WTC11 (cell line): ENCODE results near the gene CLIC5. TPM values are rescaled to one million over a fixed set of nuclear protein-coding genes. Genes with fewer than 3 reads are reported as not detected.

Experiments
- ATAC-seq: fragments of 200-7000 bp; cut with Tn5 transposase; 2 replicates; pipeline ENCODE4 v1.10.0; 2021; ENCODE audit warnings: mild to moderate bottlenecking, moderate library complexity
- CTCF ChIA-PET: fragments of 300-600 bp; sonication (Branson Sonifier 250); formaldehyde crosslinking; loops from one replicate; lab custom pipeline; 2021; ENCODE audit warnings: antibody characterized with exemption; lab: Charles Lee
- POLR2A ChIA-PET: fragments of 350-600 bp; sonication (Branson Sonifier 250); formaldehyde crosslinking; loops from one replicate; lab custom pipeline; 2021; ENCODE audit warnings: antibody characterized with exemption; lab: Charles Lee
- DNase-seq: peaks from one replicate; pipeline ENCODE4 v3.0.0; 2021; ENCODE audit warnings: low spot score
- H3K27ac Mint-ChIP-seq: 2 replicates; pipeline ENCODE4 v1.8.0; 2021; ENCODE audit warnings: mixed read lengths
- H3K27me3 Mint-ChIP-seq: 2 replicates; pipeline ENCODE4 v1.8.0; 2021; ENCODE audit warnings: low read depth, mild to moderate bottlenecking, moderate library complexity, mixed read lengths
- H3K36me3 Mint-ChIP-seq: 2 replicates; pipeline ENCODE4 v1.8.0; 2021; ENCODE audit warnings: mixed read lengths
- H3K4me1 Mint-ChIP-seq: 2 replicates; pipeline ENCODE4 v1.8.0; 2022; ENCODE audit warnings: mixed read lengths
- H3K4me3 Mint-ChIP-seq: 2 replicates; pipeline ENCODE4 v1.8.0; 2021; ENCODE audit warnings: mild to moderate bottlenecking, moderate library complexity, mixed read lengths
- H3K9me3 Mint-ChIP-seq: 2 replicates; pipeline ENCODE4 v1.8.0; 2021; ENCODE audit warnings: mixed read lengths
- ATF2 ChIP-seq: sonication (generic); formaldehyde crosslinking; IDR thresholded peaks from 2 replicates; pipeline ENCODE4 v1.8.1; 2022; ENCODE audit warnings: low read depth, missing genetic modification reagents, borderline replicate concordance
- ATF6 ChIP-seq: sonication (generic); formaldehyde crosslinking; IDR thresholded peaks from 2 replicates; pipeline ENCODE4 v1.8.1; 2023; ENCODE audit warnings: mild to moderate bottlenecking, missing genetic modification reagents
- CREM ChIP-seq: sonication (generic); formaldehyde crosslinking; IDR thresholded peaks from 2 replicates; pipeline ENCODE4 v1.8.1; 2022; ENCODE audit warnings: mild to moderate bottlenecking, missing genetic modification reagents, moderate library complexity
- GABPB1 ChIP-seq: sonication (generic); formaldehyde crosslinking; IDR thresholded peaks from 2 replicates; pipeline ENCODE4 v1.8.1; 2023; ENCODE audit warnings: mild to moderate bottlenecking, missing genetic modification reagents
- HMGXB4 ChIP-seq: sonication (generic); formaldehyde crosslinking; IDR thresholded peaks from 2 replicates; pipeline ENCODE4 v1.8.1; 2023; ENCODE audit warnings: mild to moderate bottlenecking, moderate library complexity, missing genetic modification reagents
- JAZF1 ChIP-seq: fragments of 250-450 bp; sonication (Bioruptor Pico); IDR thresholded peaks from 2 replicates; pipeline ENCODE4 v1.9.0; 2021; ENCODE audit warnings: moderate library complexity, mild to moderate bottlenecking, inconsistent platforms
- KAT7 ChIP-seq: sonication (generic); formaldehyde crosslinking; IDR thresholded peaks from 2 replicates; pipeline ENCODE4 v1.8.1; 2023; ENCODE audit warnings: missing genetic modification reagents, mild to moderate bottlenecking, borderline replicate concordance
- PREB ChIP-seq: sonication (generic); formaldehyde crosslinking; IDR thresholded peaks from 2 replicates; pipeline ENCODE4 v1.8.1; 2022; ENCODE audit warnings: mild to moderate bottlenecking, missing genetic modification reagents, moderate library complexity, borderline replicate concordance
- PRRX2 ChIP-seq: fragments of 250-450 bp; sonication (Bioruptor Pico); IDR thresholded peaks from 2 replicates; pipeline ENCODE4 v1.8.0; 2021; ENCODE audit warnings: mild to moderate bottlenecking
- SMAD4 ChIP-seq: sonication (generic); formaldehyde crosslinking; IDR thresholded peaks from 2 replicates; pipeline ENCODE4 v1.8.0; 2022; ENCODE audit warnings: mild to moderate bottlenecking, missing genetic modification reagents
- USF1 ChIP-seq: sonication (generic); formaldehyde crosslinking; IDR thresholded peaks from 2 replicates; pipeline ENCODE4 v1.8.0; 2022; ENCODE audit warnings: mild to moderate bottlenecking, missing genetic modification reagents
- ZNF138 ChIP-seq: sonication (generic); formaldehyde crosslinking; conservative IDR thresholded peaks from 2 replicates; pipeline ENCODE4 v1.8.1; 2022; ENCODE audit warnings: mild to moderate bottlenecking, moderate library complexity, missing genetic modification reagents
- total RNA-seq: library from RNA; stranded (reverse); gene quantifications from 3 replicates; pipeline ENCODE4 v1.2.3, GENCODE V29; 2021
- TF ChIP-seq, protein P1 (sequence below): sonication (generic); formaldehyde crosslinking; conservative IDR thresholded peaks from 2 replicates; pipeline ENCODE4 v1.8.1; 2023; ENCODE audit warnings: mild to moderate bottlenecking, low read depth, missing genetic modification reagents, moderate library complexity
- TF ChIP-seq, protein P2 (sequence below): sonication (generic); formaldehyde crosslinking; IDR thresholded peaks from 2 replicates; pipeline ENCODE4 v1.8.1; 2023; ENCODE audit warnings: mild to moderate bottlenecking, missing genetic modification reagents, borderline replicate concordance
- TF ChIP-seq, protein P3 (sequence below): sonication (generic); formaldehyde crosslinking; IDR thresholded peaks from 2 replicates; pipeline ENCODE4 v1.8.0; 2022; ENCODE audit warnings: mild to moderate bottlenecking, missing genetic modification reagents

Gene CLIC5
- total RNA-seq, 1 experiment from 2014 or later, result 0.22 TPM

GRCh38 chr6:45959534-45960145 is 56.0 kb downstream of the CLIC5 start:
- H3K9me3 Mint-ChIP-seq, result 0 out of 2 replicates have a peak, but pooled peaks cover 7% of the 10 kb centered on the region
- peaks cover 14% of the 10 kb centered on the region for H3K4me1 Mint-ChIP-seq
- no peak for DNase-seq
- no peaks in the 10 kb centered on the region for H3K27me3 Mint-ChIP-seq
- POLR2A ChIA-PET, result no interaction called here
- TF ChIP-seq USF1 (no peak), ATF6 (no peak), HMGXB4 (no peak), GABPB1 (no peak), CREM (CRISPR knock-in tag) (no peak), ZNF138 (CRISPR knock-in tag) (no peak), SMAD4 (no peak), PREB (CRISPR knock-in tag) (no peak)
- TF ChIP-seq, protein P1, sequence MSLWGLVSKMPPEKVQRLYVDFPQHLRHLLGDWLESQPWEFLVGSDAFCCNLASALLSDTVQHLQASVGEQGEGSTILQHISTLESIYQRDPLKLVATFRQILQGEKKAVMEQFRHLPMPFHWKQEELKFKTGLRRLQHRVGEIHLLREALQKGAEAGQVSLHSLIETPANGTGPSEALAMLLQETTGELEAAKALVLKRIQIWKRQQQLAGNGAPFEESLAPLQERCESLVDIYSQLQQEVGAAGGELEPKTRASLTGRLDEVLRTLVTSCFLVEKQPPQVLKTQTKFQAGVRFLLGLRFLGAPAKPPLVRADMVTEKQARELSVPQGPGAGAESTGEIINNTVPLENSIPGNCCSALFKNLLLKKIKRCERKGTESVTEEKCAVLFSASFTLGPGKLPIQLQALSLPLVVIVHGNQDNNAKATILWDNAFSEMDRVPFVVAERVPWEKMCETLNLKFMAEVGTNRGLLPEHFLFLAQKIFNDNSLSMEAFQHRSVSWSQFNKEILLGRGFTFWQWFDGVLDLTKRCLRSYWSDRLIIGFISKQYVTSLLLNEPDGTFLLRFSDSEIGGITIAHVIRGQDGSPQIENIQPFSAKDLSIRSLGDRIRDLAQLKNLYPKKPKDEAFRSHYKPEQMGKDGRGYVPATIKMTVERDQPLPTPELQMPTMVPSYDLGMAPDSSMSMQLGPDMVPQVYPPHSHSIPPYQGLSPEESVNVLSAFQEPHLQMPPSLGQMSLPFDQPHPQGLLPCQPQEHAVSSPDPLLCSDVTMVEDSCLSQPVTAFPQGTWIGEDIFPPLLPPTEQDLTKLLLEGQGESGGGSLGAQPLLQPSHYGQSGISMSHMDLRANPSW (CRISPR knock-in tag), result no peak
- TF ChIP-seq, protein P2, sequence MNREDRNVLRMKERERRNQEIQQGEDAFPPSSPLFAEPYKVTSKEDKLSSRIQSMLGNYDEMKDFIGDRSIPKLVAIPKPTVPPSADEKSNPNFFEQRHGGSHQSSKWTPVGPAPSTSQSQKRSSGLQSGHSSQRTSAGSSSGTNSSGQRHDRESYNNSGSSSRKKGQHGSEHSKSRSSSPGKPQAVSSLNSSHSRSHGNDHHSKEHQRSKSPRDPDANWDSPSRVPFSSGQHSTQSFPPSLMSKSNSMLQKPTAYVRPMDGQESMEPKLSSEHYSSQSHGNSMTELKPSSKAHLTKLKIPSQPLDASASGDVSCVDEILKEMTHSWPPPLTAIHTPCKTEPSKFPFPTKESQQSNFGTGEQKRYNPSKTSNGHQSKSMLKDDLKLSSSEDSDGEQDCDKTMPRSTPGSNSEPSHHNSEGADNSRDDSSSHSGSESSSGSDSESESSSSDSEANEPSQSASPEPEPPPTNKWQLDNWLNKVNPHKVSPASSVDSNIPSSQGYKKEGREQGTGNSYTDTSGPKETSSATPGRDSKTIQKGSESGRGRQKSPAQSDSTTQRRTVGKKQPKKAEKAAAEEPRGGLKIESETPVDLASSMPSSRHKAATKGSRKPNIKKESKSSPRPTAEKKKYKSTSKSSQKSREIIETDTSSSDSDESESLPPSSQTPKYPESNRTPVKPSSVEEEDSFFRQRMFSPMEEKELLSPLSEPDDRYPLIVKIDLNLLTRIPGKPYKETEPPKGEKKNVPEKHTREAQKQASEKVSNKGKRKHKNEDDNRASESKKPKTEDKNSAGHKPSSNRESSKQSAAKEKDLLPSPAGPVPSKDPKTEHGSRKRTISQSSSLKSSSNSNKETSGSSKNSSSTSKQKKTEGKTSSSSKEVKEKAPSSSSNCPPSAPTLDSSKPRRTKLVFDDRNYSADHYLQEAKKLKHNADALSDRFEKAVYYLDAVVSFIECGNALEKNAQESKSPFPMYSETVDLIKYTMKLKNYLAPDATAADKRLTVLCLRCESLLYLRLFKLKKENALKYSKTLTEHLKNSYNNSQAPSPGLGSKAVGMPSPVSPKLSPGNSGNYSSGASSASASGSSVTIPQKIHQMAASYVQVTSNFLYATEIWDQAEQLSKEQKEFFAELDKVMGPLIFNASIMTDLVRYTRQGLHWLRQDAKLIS (CRISPR knock-in tag), result no peak
- TF ChIP-seq, all 79 proteins: peak for 0
- CTCF ChIA-PET, result interaction anchor here (0.9 kb wide), 1 partner anchor 32 kb away, joined by 4 read pairs; no protein-coding TSS in a partner anchor
- Mint-ChIP-seq H3K27ac (no peak overlapping the region), H3K36me3 (no peaks in the 10 kb centered on the region), H3K4me3 (no peak overlapping the region)
- ATAC-seq, result no peak

DNA sequence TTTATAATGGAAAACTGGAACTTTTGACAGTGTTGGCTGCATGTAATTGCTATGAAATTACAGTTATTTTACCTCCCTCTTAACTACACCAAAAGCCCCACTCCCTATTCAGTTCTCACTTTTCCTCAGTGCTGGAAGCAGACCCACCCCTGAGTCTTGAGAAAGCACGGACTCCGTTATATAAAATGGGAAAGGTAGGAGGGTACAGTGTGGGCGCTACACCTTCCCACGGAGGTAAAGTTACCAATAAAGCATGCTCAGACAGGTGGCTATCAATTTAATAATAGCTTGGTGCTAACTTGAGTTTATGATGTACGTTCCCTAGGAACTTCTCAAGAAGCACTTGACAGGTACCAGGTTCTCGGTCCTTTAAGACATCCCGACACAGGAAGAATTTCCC is 59.0 kb downstream of the CLIC5 start:
- no peak for ATAC-seq
- Mint-ChIP-seq H3K27me3 (no peaks in the 10 kb centered on the region), H3K4me3 (no peak overlapping the region), H3K36me3 (no peaks in the 10 kb centered on the region), H3K4me1 (peaks cover 14% of the 10 kb centered on the region), H3K9me3 (no peaks in the 10 kb centered on the region), H3K27ac (no peak overlapping the region)
- no peak for DNase-seq
- TF ChIP-seq KAT7 (CRISPR knock-in tag) (no peak), PRRX2 (CRISPR knock-in tag) (no peak), JAZF1 (CRISPR knock-in tag) (no peak), CREM (CRISPR knock-in tag) (no peak), ATF2 (CRISPR knock-in tag) (no peak)
- TF ChIP-seq, protein P3, sequence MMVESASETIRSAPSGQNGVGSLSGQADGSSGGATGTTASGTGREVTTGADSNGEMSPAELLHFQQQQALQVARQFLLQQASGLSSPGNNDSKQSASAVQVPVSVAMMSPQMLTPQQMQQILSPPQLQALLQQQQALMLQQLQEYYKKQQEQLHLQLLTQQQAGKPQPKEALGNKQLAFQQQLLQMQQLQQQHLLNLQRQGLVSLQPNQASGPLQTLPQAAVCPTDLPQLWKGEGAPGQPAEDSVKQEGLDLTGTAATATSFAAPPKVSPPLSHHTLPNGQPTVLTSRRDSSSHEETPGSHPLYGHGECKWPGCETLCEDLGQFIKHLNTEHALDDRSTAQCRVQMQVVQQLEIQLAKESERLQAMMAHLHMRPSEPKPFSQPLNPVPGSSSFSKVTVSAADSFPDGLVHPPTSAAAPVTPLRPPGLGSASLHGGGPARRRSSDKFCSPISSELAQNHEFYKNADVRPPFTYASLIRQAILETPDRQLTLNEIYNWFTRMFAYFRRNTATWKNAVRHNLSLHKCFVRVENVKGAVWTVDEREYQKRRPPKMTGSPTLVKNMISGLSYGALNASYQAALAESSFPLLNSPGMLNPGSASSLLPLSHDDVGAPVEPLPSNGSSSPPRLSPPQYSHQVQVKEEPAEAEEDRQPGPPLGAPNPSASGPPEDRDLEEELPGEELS (CRISPR knock-in tag), result no peak
- POLR2A ChIA-PET, result no interaction called here
- CTCF ChIA-PET, result interaction anchor here (0.6 to 1.0 kb wide), 2 partner anchors 11 to 143 kb away, joined by 3 read pairs; no protein-coding TSS in a partner anchor
